D341Med (cell line): Measurements from ENCODE around the gene ERC1.
"Not testable (repeated sequence)": the region's sequence is repeated elsewhere in the genome, so short reads cannot be mapped to it uniquely, and the experiment has no call there.

Source experiments
- DNase-seq: peaks from one replicate; pipeline ENCODE4 v3.0.0; 2012; ENCODE audit warnings: low spot score

ERC1 gene

GRCh38 chr12:988646-989045 is 2.4 kb upstream of the ERC1 start:
- no peak for DNase-seq

GRCh38 chr12:989051-989450 is 2.0 kb upstream of the ERC1 start:
- no peak for DNase-seq

GRCh38 chr12:989751-990660 is 1.0 kb upstream of the ERC1 start:
- peak; percentile 64 for DNase-seq

GRCh38 chr12:991350-992333 is 619 bp downstream of the ERC1 start:
- DNase-seq, result peak; percentile 88

GRCh38 chr12:992647-993046 is 1.6 kb downstream of the ERC1 start:
- no peak for DNase-seq

GRCh38 chr12:996881-997280 is 5.9 kb downstream of the ERC1 start:
- DNase-seq, result no peak

- no peak for DNase-seq
Observed at GRCh38 chr12:997505-997904, 6.5 kb downstream of the ERC1 start.

- no peak for DNase-seq
Observed at GRCh38 chr12:998020-998874, 7.2 kb downstream of the ERC1 start.

- not testable (repeated sequence) for DNase-seq
Observed at GRCh38 chr12:999736-1000135, 8.7 kb downstream of the ERC1 start.

GRCh38 chr12:1001507-1001906 is 10.5 kb downstream of the ERC1 start:
- DNase-seq, result no peak

GRCh38 chr12:1003600-1004271 is 12.7 kb downstream of the ERC1 start:
- DNase-seq, result no peak

GRCh38 chr12:1006255-1006654 is 15.2 kb downstream of the ERC1 start:
- DNase-seq, result no peak

GRCh38 chr12:1007276-1007675 is 16.3 kb downstream of the ERC1 start:
- DNase-seq, result no peak

GRCh38 chr12:1007994-1008393 is 17.0 kb downstream of the ERC1 start:
- DNase-seq, result no peak

GRCh38 chr12:1011091-1011490 is 20.1 kb downstream of the ERC1 start:
- DNase-seq, result no peak

GRCh38 chr12:1013618-1014489 is 22.8 kb downstream of the ERC1 start:
- no peak for DNase-seq

- DNase-seq, result no peak
Observed at GRCh38 chr12:1019283-1019682, 28.3 kb downstream of the ERC1 start.

GRCh38 chr12:1020389-1020788 is 29.4 kb downstream of the ERC1 start:
- no peak for DNase-seq

GRCh38 chr12:1022032-1022970 is 31.3 kb downstream of the ERC1 start:
- DNase-seq, result no peak
